AG20443 (cell line): ENCODE measurements around the gene DHRS12.

Experiments used
- DNase-seq: peaks from one replicate; pipeline ENCODE4 v3.0.0; 2012; ENCODE audit warnings: low spot score, mixed read lengths

DHRS12 gene

GRCh38 chr13:51727634-51728274 lies 76.2 kb downstream of the DHRS12 start:
- DNase-seq, result no peak

- no peak for DNase-seq
Observed at GRCh38 chr13:51726446-51727193, 77.3 kb downstream of the DHRS12 start.

GRCh38 chr13:51724721-51725120 lies 79.2 kb downstream of the DHRS12 start:
- DNase-seq, result no peak

GRCh38 chr13:51723529-51723928 lies 80.4 kb downstream of the DHRS12 start:
- DNase-seq, result no peak

- no peak for DNase-seq
Observed at GRCh38 chr13:51721496-51721895, 82.5 kb downstream of the DHRS12 start.

GRCh38 chr13:51719394-51719793 lies 84.6 kb downstream of the DHRS12 start:
- DNase-seq, result no peak
